ENCODE data around the gene MAML2.

GRCh38 chr11:96279018-96279895 is 63.7 kb downstream of the MAML2 start:
- TF ChIP-seq CTCF (conservative IDR thresholded peaks at IDR 0.05; ENCODE audit: low read depth in 2 of 2) (no peak), REST (IDR thresholded peaks at IDR 0.05; ENCODE audit: unreplicated experiment) (no peak), EZH2 (IDR thresholded peaks at IDR 0.05; ENCODE audit: low read depth, unreplicated experiment) (no peak), ETS1 (IDR thresholded peaks at IDR 0.05) (no peak)

All from GM23338 (cell line).